Activated CD4-positive, alpha-beta T cell treated with anti-CD3 and anti-CD28 coated beads for 36 hours (primary cell): ENCODE measurements around the gene CELSR1. TPM values are rescaled to one million over a fixed set of nuclear protein-coding genes. Genes with fewer than 3 reads are reported as not detected.

ENCODE experiments used
- ATAC-seq: fragments of 200-7000 bp; cut with Tn5 transposase; one replicate; pipeline ENCODE4 v1.10.0; 2021; ENCODE audit warnings: mild to moderate bottlenecking, moderate library complexity
- CTCF ChIA-PET: fragments of 350-600 bp; sonication (Branson Sonifier 250); formaldehyde crosslinking; loops from one replicate; lab custom pipeline; 2021; ENCODE audit warnings: antibody characterized with exemption; lab: Charles Lee
- POLR2A ChIA-PET: fragments of 350-600 bp; sonication (Branson Sonifier 250); formaldehyde crosslinking; loops from one replicate; lab custom pipeline; 2021; ENCODE audit warnings: antibody characterized with exemption, inconsistent platforms; lab: Charles Lee
- DNase-seq: peaks from one replicate; pipeline ENCODE4 v3.0.0-alpha.2; 2020
- H3K27ac Mint-ChIP-seq: one replicate; pipeline ENCODE4 v1.8.0; 2021; ENCODE audit warnings: mixed read lengths
- H3K27me3 Mint-ChIP-seq: one replicate; pipeline ENCODE4 v1.8.0; 2021; ENCODE audit warnings: mixed read lengths
- H3K36me3 Mint-ChIP-seq: one replicate; pipeline ENCODE4 v1.8.0; 2021; ENCODE audit warnings: low read depth, mixed read lengths
- H3K4me1 Mint-ChIP-seq: one replicate; pipeline ENCODE4 v1.8.0; 2021; ENCODE audit warnings: mixed read lengths
- H3K4me3 Mint-ChIP-seq: one replicate; pipeline ENCODE4 v1.8.0; 2021; ENCODE audit warnings: mild to moderate bottlenecking, moderate library complexity, mixed read lengths
- H3K9me3 Mint-ChIP-seq: one replicate; pipeline ENCODE4 v1.8.0; 2021; ENCODE audit warnings: low read depth, mixed read lengths
- intact Hi-C, 2 experiments: fragments of 100-400 bp; cut with DNase I in 1 of 2; cut with micrococcal nuclease in 1 of 2; formaldehyde crosslinking; loops; one replicate each; pipeline versions ENCODE4 v1.14.2 to v1.15.1; 2022 to 2024; cut with DNase I, micrococcal nuclease
- total RNA-seq, 2 experiments: library from RNA; stranded (reverse); gene quantifications; one replicate each; pipeline ENCODE4 v1.2.3, GENCODE V29; 2021

CELSR1 gene
- total RNA-seq, 2 experiments from 2014 or later, result 0.43 to 0.46 TPM

DNA sequence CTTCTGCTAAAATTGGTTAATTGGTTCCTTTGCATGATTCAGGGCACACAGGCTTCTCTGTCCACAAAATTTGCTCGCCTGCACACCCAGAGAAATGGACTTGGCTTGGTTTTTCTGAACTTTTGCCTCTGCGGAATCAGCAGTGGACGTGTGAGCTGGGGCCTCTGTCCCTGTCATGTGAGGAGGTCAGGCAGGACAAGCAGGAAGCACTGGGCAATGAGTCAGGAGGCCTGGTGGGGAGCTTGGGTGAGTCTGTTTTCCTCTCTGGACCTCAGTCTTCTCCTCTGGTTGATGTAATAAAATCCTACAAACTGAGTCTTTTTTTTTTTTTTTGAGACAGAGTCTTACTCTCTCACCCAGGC lies 10.4 kb upstream of the CELSR1 start:
- DNase-seq (no peak), ATAC-seq (no peak)
- H3K9me3 Mint-ChIP-seq, result peaks cover 2% of the 10 kb centered on the region
- H3K27me3 Mint-ChIP-seq, result peaks cover 2% of the 10 kb centered on the region
- POLR2A ChIA-PET, result no interaction called here
- peaks cover 4% of the 10 kb centered on the region for H3K4me1 Mint-ChIP-seq
- H3K4me3 Mint-ChIP-seq, result no peak overlapping the region
- intact Hi-C loops, result loop anchor here in 1 of 2 experiments (10.0 kb wide), 1 partner anchor 553 kb away; no protein-coding TSS in a partner anchor
- CTCF ChIA-PET, result interaction anchor here (1.4 to 1.5 kb wide), 2 partner anchors 180 to 227 kb away, joined by 3 to 7 read pairs; no protein-coding TSS in a partner anchor
- no peaks in the 10 kb centered on the region for H3K36me3 Mint-ChIP-seq
- no peak overlapping the region for H3K27ac Mint-ChIP-seq

DNA sequence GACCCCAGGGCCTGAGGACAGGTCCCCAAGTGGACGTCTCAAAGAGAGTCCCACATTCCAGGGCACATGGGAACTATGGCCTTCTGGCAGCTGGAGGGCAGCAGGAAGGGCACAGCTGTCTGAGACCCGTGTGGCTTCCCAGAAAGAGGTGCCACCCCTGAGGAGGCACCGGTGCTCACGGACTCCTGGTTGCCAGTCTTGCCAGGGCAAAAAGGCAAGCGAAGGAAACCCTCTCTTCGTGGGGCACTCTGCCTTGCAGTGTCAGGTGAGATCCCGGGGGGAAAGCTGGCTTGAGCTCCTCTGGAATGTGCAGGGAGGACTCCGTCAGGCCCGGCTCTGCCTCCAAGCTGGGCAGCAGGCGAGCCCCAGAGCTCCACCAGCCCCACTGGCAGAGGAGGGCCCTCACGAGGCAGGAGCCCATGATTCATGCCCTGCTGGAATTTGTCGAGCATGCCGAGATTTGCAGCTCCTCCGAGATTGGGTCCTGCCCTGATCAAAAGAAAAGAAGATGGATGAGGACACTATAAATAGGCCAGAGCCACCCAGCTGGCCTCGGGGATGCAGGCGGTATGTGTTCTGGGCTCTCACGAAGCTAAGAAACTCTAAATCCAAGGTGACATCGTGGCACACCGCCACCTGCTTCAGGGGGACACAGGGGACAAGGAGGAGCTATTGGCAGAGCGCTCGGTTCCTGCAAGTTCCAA lies 9.9 kb upstream of the CELSR1 start:
- Mint-ChIP-seq H3K27me3 (peaks cover 2% of the 10 kb centered on the region), H3K4me1 (peaks cover 4% of the 10 kb centered on the region), H3K4me3 (no peak overlapping the region), H3K36me3 (no peaks in the 10 kb centered on the region), H3K9me3 (no peaks in the 10 kb centered on the region), H3K27ac (no peak overlapping the region)
- CTCF ChIA-PET, result interaction anchor here (1.4 to 1.5 kb wide), 2 partner anchors 180 to 228 kb away, joined by 3 to 7 read pairs; no protein-coding TSS in a partner anchor
- intact Hi-C loops, result loop anchor here in 1 of 2 experiments (10.0 kb wide), 1 partner anchor 553 kb away; no protein-coding TSS in a partner anchor
- ATAC-seq (no peak), DNase-seq (no peak)
- POLR2A ChIA-PET, result interaction anchor here (0.6 kb wide), 1 partner anchor 1905 kb away, joined by 4 read pairs; no protein-coding TSS in a partner anchor

DNA sequence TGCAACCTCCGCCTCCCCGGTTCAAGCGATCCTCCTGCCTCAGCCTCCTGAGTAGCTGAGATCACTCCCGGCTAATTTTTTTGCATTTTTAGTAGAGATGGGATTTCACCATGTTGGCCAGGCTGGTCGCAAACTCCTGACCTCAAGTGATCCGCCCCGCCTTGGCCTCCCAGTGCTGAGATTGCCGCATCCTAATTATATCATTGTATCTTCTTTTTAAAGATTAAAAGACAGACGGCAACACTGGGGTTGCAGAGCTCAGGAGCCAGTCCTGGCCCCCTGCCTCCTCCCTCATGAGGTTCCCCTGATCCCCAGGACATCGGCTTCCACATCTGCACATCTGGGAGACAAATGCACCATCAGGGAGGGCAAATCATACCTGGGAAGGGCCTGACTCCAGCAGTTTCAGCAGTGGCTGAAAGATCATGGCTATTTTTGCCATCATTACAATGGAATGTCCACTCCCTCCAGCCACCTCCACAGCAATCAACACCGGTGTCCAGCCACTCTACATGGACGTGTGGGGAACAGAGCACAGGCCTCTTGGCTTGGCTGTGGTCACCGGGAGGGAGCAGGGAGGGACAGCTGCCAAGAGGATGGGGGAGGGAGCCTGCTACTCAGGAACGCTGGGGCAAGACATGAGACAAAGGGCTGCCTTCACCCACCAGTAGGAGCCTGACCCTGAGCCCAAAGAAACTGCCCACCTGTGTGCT lies 9.2 kb upstream of the CELSR1 start:
- intact Hi-C loops, result loop anchor here in 1 of 2 experiments (10.0 kb wide), 1 partner anchor 552 kb away; no protein-coding TSS in a partner anchor
- CTCF ChIA-PET, result interaction anchor here (1.4 to 1.5 kb wide), 2 partner anchors 179 to 228 kb away, joined by 3 to 7 read pairs; no protein-coding TSS in a partner anchor
- POLR2A ChIA-PET, result interaction anchor here (0.6 kb wide), 3 partner anchors 82 to 1904 kb away, joined by 4 read pairs; no protein-coding TSS in a partner anchor

GRCh38 chr22:46545086-46545792 lies 7.8 kb upstream of the CELSR1 start:
- H3K4me1 Mint-ChIP-seq, result peaks cover 4% of the 10 kb centered on the region
- POLR2A ChIA-PET, result no interaction called here
- peak; percentile 39 for ATAC-seq
- no peak overlapping the region for H3K27ac Mint-ChIP-seq
- H3K36me3 Mint-ChIP-seq, result no peaks in the 10 kb centered on the region
- CTCF ChIA-PET, result interaction anchor here (4.3 kb wide), 1 partner anchor 178 kb away, joined by 57 read pairs; no protein-coding TSS in a partner anchor
- intact Hi-C loops, result loop anchor here in 1 of 2 experiments (10.0 kb wide), 1 partner anchor 550 kb away; no protein-coding TSS in a partner anchor
- DNase-seq, result no peak
- H3K27me3 Mint-ChIP-seq, result peaks cover 10% of the 10 kb centered on the region
- no peaks in the 10 kb centered on the region for H3K9me3 Mint-ChIP-seq
- H3K4me3 Mint-ChIP-seq, result no peak overlapping the region

More for the DNA sequence above, 9.2 kb upstream of the CELSR1 start:
- Mint-ChIP-seq H3K9me3 (no peaks in the 10 kb centered on the region), H3K4me3 (no peak overlapping the region), H3K27ac (no peak overlapping the region), H3K27me3 (peaks cover 6% of the 10 kb centered on the region), H3K4me1 (peaks cover 4% of the 10 kb centered on the region), H3K36me3 (no peaks in the 10 kb centered on the region)
- no peak for ATAC-seq
- no peak for DNase-seq

- ChIA-PET POLR2A (interaction anchor here (1.5 kb wide), 1 partner anchor 175 kb away, joined by 4 read pairs; no protein-coding TSS in a partner anchor), CTCF (interaction anchor here (0.5 to 4.3 kb wide), 13 partner anchors 10 to 1316 kb away, joined by 3 to 57 read pairs (median 4); no protein-coding TSS in a partner anchor)
Observed at GRCh38 chr22:46542011-46542985, 4.9 kb upstream of the CELSR1 start.

GRCh38 chr22:46541536-46541935 lies 4.1 kb upstream of the CELSR1 start:
- DNase-seq (no peak), ATAC-seq (no peak)
- POLR2A ChIA-PET, result interaction anchor here (1.5 kb wide), 1 partner anchor 174 kb away, joined by 4 read pairs; no protein-coding TSS in a partner anchor
- intact Hi-C loops, result loop anchor here (5.0 to 10.0 kb wide), 2 partner anchors 419 to 547 kb away; no protein-coding TSS in a partner anchor
- H3K27me3 Mint-ChIP-seq, result peaks cover 25% of the 10 kb centered on the region
- H3K27ac Mint-ChIP-seq, result no peak overlapping the region
- CTCF ChIA-PET, result interaction anchor here (0.5 to 4.3 kb wide), 12 partner anchors 9 to 1317 kb away, joined by 3 to 57 read pairs (median 4); no protein-coding TSS in a partner anchor
- peaks cover 11% of the 10 kb centered on the region for H3K4me1 Mint-ChIP-seq
- no peaks in the 10 kb centered on the region for H3K36me3 Mint-ChIP-seq
- no peak overlapping the region for H3K4me3 Mint-ChIP-seq
- H3K9me3 Mint-ChIP-seq, result no peaks in the 10 kb centered on the region

More at GRCh38 chr22:46542011-46542985, 4.9 kb upstream of the CELSR1 start:
- H3K27me3 Mint-ChIP-seq, result peaks cover 25% of the 10 kb centered on the region
- H3K9me3 Mint-ChIP-seq, result no peaks in the 10 kb centered on the region
- H3K4me1 Mint-ChIP-seq, result peaks cover 11% of the 10 kb centered on the region
- peak; percentile 94 for ATAC-seq
- intact Hi-C loops, result loop anchor here (1.0 to 10.0 kb wide), 5 partner anchors 175 to 547 kb away; no protein-coding TSS in a partner anchor
- H3K4me3 Mint-ChIP-seq, result no peak overlapping the region
- no peak overlapping the region for H3K27ac Mint-ChIP-seq
- no peaks in the 10 kb centered on the region for H3K36me3 Mint-ChIP-seq
- peak; percentile 82 for DNase-seq

DNA sequence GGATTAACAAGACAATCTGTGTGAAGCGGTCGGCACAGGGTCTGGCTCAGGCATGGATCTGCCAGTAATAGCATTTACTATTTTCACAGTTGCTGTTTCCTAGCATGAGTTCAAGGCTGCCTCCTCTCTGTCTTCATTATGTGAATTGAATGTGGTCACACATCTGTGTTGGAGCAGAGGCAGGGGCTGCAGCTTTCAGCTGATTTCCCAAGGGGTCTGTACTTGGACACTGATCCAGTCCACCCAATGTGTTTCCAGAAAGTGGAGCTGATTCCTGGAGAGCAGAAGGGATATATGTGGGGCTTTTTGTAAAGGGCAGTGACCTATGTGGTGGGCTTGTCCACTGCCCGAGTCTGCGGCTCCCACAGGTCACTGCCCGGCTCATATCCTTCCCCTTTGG lies 3.5 kb upstream of the CELSR1 start:
- peaks cover 27% of the 10 kb centered on the region for H3K27me3 Mint-ChIP-seq
- H3K4me3 Mint-ChIP-seq, result no peak overlapping the region
- H3K36me3 Mint-ChIP-seq, result no peaks in the 10 kb centered on the region
- ChIA-PET CTCF (interaction anchor here (0.6 to 4.3 kb wide), 6 partner anchors 8 to 174 kb away, joined by 3 to 57 read pairs (median 6); no protein-coding TSS in a partner anchor), POLR2A (no interaction called here)
- peaks cover 11% of the 10 kb centered on the region for H3K4me1 Mint-ChIP-seq
- no peak for ATAC-seq
- no peak overlapping the region for H3K27ac Mint-ChIP-seq
- DNase-seq, result no peak
- intact Hi-C loops, result loop anchor here (5.0 to 10.0 kb wide), 2 partner anchors 419 to 546 kb away; no protein-coding TSS in a partner anchor
- H3K9me3 Mint-ChIP-seq, result no peaks in the 10 kb centered on the region

GRCh38 chr22:46539169-46539568 lies 1.7 kb upstream of the CELSR1 start:
- Mint-ChIP-seq H3K27ac (no peak overlapping the region), H3K27me3 (peaks cover 28% of the 10 kb centered on the region), H3K4me3 (no peak overlapping the region), H3K4me1 (peaks cover 8% of the 10 kb centered on the region), H3K36me3 (no peaks in the 10 kb centered on the region), H3K9me3 (no peaks in the 10 kb centered on the region)
- ChIA-PET POLR2A (interaction anchor here (1.1 kb wide), 1 partner anchor 172 kb away, joined by 3 read pairs; no protein-coding TSS in a partner anchor), CTCF (interaction anchor here (1.1 to 1.6 kb wide), 2 partner anchors 24 to 172 kb away, joined by 5 to 8 read pairs; no protein-coding TSS in a partner anchor)
- intact Hi-C loops, result no loop called here
- no peak for DNase-seq
- ATAC-seq, result no peak

GRCh38 chr22:46538814-46539160 lies 1.4 kb upstream of the CELSR1 start:
- peak; percentile 20 for ATAC-seq
- peaks cover 8% of the 10 kb centered on the region for H3K4me1 Mint-ChIP-seq
- H3K27ac Mint-ChIP-seq, result no peak overlapping the region
- H3K4me3 Mint-ChIP-seq, result no peak overlapping the region
- CTCF ChIA-PET, result interaction anchor here (1.1 kb wide), 1 partner anchor 171 kb away, joined by 8 read pairs; no protein-coding TSS in a partner anchor
- H3K27me3 Mint-ChIP-seq, result peaks cover 28% of the 10 kb centered on the region
- DNase-seq, result peak; percentile 58
- no peaks in the 10 kb centered on the region for H3K36me3 Mint-ChIP-seq
- POLR2A ChIA-PET, result interaction anchor here (1.1 kb wide), 1 partner anchor 171 kb away, joined by 3 read pairs; no protein-coding TSS in a partner anchor
- H3K9me3 Mint-ChIP-seq, result no peaks in the 10 kb centered on the region
- intact Hi-C loops, result no loop called here
